Endothelial cell of umbilical vein (primary cell): Measurements from ENCODE around the gene JAKMIP3. TPM values are rescaled to one million over a fixed set of nuclear protein-coding genes. Genes with fewer than 3 reads are reported as not detected.

Experiments
- BruUV-seq: library from RNA; stranded (reverse); fragments of 400-500 nt; replicated peaks from 2 replicates; lab custom pipeline; 2021; lab: Mats Ljungman, UMichigan
- CTCF ChIA-PET: fragments of 300-600, 350-600 bp; sonication (Branson Sonifier 250); formaldehyde crosslinking; loops from one replicate; lab custom pipeline; 2021; ENCODE audit warnings: antibody characterized with exemption, inconsistent platforms; lab: Charles Lee
- POLR2A ChIA-PET: fragments of 300-600, 350-600 bp; sonication (Branson Sonifier 250); formaldehyde crosslinking; loops from one replicate; lab custom pipeline; 2021; ENCODE audit warnings: antibody characterized with exemption, inconsistent platforms; lab: Charles Lee
- DNase-seq: peaks from one replicate; pipeline ENCODE4 v3.0.0-alpha.2; 2011; ENCODE audit warnings: low read depth, low spot score
- FAIRE-seq: peaks from 2 replicates; lab custom pipeline; 2011; peaks lifted over from hg19 to GRCh38; lab: Jason Lieb, UNC
- H2AFZ ChIP-seq: 2 replicates; pipeline ENCODE4 v1.6.0; 2012; ENCODE audit warnings: low read depth, low read length, control low read depth, inconsistent platforms
- H3K27ac ChIP-seq: 2 replicates; pipeline ENCODE4 v1.5.1; 2011; ENCODE audit warnings: low read depth, mild to moderate bottlenecking, control low read depth, low read length, moderate library complexity; ENCODE audit not compliant: insufficient read depth
- H3K27me3 ChIP-seq, 2 experiments: 2 replicates each; pipeline versions ENCODE4 v1.6.0 to v1.6.1; 2011; ENCODE audit warnings: low read length in 2 of 2, mixed read lengths in 1 of 2; ENCODE audit not compliant: control insufficient read depth in 2 of 2, insufficient read depth in 2 of 2
- H3K36me3 ChIP-seq, 2 experiments: 2 replicates in 1 of 2; 3 replicates in 1 of 2; pipeline ENCODE4 v1.5.1; 2011; ENCODE audit warnings: low read length in 2 of 2, mild to moderate bottlenecking in 1 of 2, moderate library complexity in 1 of 2; ENCODE audit not compliant: control insufficient read depth in 2 of 2, insufficient read depth in 2 of 2; ENCODE audit errors: extremely low read depth in 1 of 2
- H3K4me1 ChIP-seq: 3 replicates; pipeline ENCODE4 v1.5.1; 2011; ENCODE audit warnings: mild to moderate bottlenecking, low read length; ENCODE audit not compliant: control insufficient read depth, insufficient read depth; ENCODE audit errors: extremely low read depth
- H3K4me2 ChIP-seq: 2 replicates; pipeline ENCODE4 v1.6.1; 2011; ENCODE audit warnings: low read length, control low read depth, mixed read lengths; ENCODE audit not compliant: insufficient read depth
- H3K4me3 ChIP-seq, 3 experiments: fragments of 200-600 bp in 1 of 3; sonication (generic), shearing (Covaris generic) in 1 of 3; replicated peaks in 1 of 3; 2 replicates each; pipeline ENCODE4 v1.5.1; 2011 to 2016; ENCODE audit warnings: control low read depth in 3 of 3, low read length in 3 of 3, mild to moderate bottlenecking in 2 of 3, inconsistent platforms in 1 of 3, low read depth in 1 of 3, moderate library complexity in 1 of 3; ENCODE audit not compliant: insufficient read depth in 1 of 3
- H3K79me2 ChIP-seq: 2 replicates; pipeline ENCODE4 v1.6.0; 2012; ENCODE audit warnings: low read length, inconsistent platforms; ENCODE audit not compliant: control insufficient read depth, insufficient read depth
- H3K9ac ChIP-seq: replicated peaks from 2 replicates; pipeline ENCODE3; 2011; ENCODE audit warnings: low read length, control low read depth; ENCODE audit not compliant: insufficient read depth; ENCODE audit errors: extremely low read depth
- H3K9me1 ChIP-seq: replicated peaks from 3 replicates; pipeline ENCODE4 v1.6.0; 2011; ENCODE audit warnings: mild to moderate bottlenecking, low read length; ENCODE audit not compliant: control insufficient read depth, insufficient read depth; ENCODE audit errors: extremely low read depth
- H3K9me3 ChIP-seq: replicated peaks from 2 replicates; pipeline ENCODE4 v1.5.1; 2012; ENCODE audit warnings: low read length, inconsistent platforms; ENCODE audit not compliant: control insufficient read depth, insufficient read depth
- H4K20me1 ChIP-seq: replicated peaks from 2 replicates; pipeline ENCODE3; 2011; ENCODE audit warnings: mild to moderate bottlenecking, low read length; ENCODE audit not compliant: control insufficient read depth, insufficient read depth; ENCODE audit errors: extremely low read depth
- EZH2 ChIP-seq: IDR thresholded peaks from 2 replicates; pipeline ENCODE4 v1.6.1; 2012; ENCODE audit warnings: borderline replicate concordance, low read depth, mild to moderate bottlenecking, moderate library complexity, low read length, inconsistent platforms; ENCODE audit not compliant: severe bottlenecking
- FOS ChIP-seq: IDR thresholded peaks from 2 replicates; pipeline ENCODE4 v1.6.1; 2011; ENCODE audit warnings: mild to moderate bottlenecking, low read length, moderate library complexity, borderline replicate concordance; ENCODE audit not compliant: insufficient read depth
- GATA2 ChIP-seq: IDR thresholded peaks from 2 replicates; pipeline ENCODE4 v1.7.0; 2011; ENCODE audit warnings: low read depth, mild to moderate bottlenecking, moderate library complexity, mixed read lengths, low read length; ENCODE audit not compliant: insufficient read length, insufficient read depth
- JUN ChIP-seq: IDR thresholded peaks from 2 replicates; pipeline ENCODE4 v1.6.1; 2011; ENCODE audit warnings: borderline replicate concordance, low read depth; ENCODE audit not compliant: insufficient read length, insufficient read depth
- MYC ChIP-seq: IDR thresholded peaks from one replicate; pipeline ENCODE4 v1.6.1; 2011; ENCODE audit warnings: mild to moderate bottlenecking, low read depth, low read length
- POLR2A ChIP-seq: IDR thresholded peaks from 2 replicates; pipeline ENCODE4 v1.6.1; 2012; ENCODE audit warnings: low read depth, mild to moderate bottlenecking, control low read depth, low read length
- POLR2AphosphoS5 ChIP-seq: IDR thresholded peaks from 2 replicates; pipeline ENCODE4 v1.6.1; 2012; ENCODE audit warnings: low read depth, mild to moderate bottlenecking, control low read depth, low read length, moderate library complexity; ENCODE audit not compliant: insufficient read depth
- dilution Hi-C: fragments of 300-500 bp; cut with MboI; formaldehyde crosslinking; loops from one replicate; pipeline ENCODE4 v1.15.0; 2019; ENCODE audit warnings: low sequenced_read_pairs; ENCODE audit not compliant: extremely low pct_ligation_motif_present
- intact Hi-C: fragments of 100-400 bp; cut with micrococcal nuclease; formaldehyde crosslinking; loops from one replicate; pipeline ENCODE4 v1.10.0; 2022
- polyA plus RNA-seq, 4 experiments: library from polyadenylated mRNA; depleted of rRNA in 3 of 4; stranded (reverse) in 3 of 4; unstranded in 1 of 4; fragments of >200 nt; gene quantifications; 2 replicates each; pipeline versions ENCODE4 v1.2.1 to v1.2.3, GENCODE V29; 2011 to 2012; ENCODE audit warnings: missing spikeins in 1 of 4
- total RNA-seq: library from RNA; stranded (reverse); gene quantifications from 2 replicates; pipeline ENCODE4 v1.2.3, GENCODE V29; 2021
- TF ChIP-seq, protein P1 (sequence below): IDR thresholded peaks from 2 replicates; pipeline ENCODE4 v1.6.1; 2011; ENCODE audit not compliant: insufficient read depth, insufficient read length
- TF ChIP-seq, protein P2 (sequence below), 2 donors: IDR thresholded peaks; 1 replicate in 1 of 2; 2 replicates in 1 of 2; pipeline ENCODE4 v1.5.1; 2011; ENCODE audit warnings: low read length in 2 of 2, mild to moderate bottlenecking in 2 of 2, moderate library complexity in 2 of 2, control low read depth in 1 of 2, inconsistent platforms in 1 of 2, low read depth in 1 of 2; ENCODE audit not compliant: insufficient read depth in 1 of 2; ENCODE audit errors: extremely low read depth in 1 of 2

Gene JAKMIP3
- total and polyA plus RNA-seq, 2 donors (not counting 3 experiments of a cell fraction or from before 2014, with no cell fraction given) = 0.01 TPM; not detected in 1

- Histone ChIP-seq H3K27ac (no peak overlapping the region), H2AFZ (no peak overlapping the region), H4K20me1 (no peaks in the 10 kb centered on the region), H3K4me1 (no peaks in the 10 kb centered on the region), H3K4me2 (no peak overlapping the region), H3K36me3 (no peaks in the 10 kb centered on the region), H3K4me3 (no peak overlapping the region), H3K27me3 (no peaks in the 10 kb centered on the region), H3K9ac (no peak overlapping the region), H3K79me2 (no peaks in the 10 kb centered on the region), H3K9me1 (no peaks in the 10 kb centered on the region), H3K9me3 (no peaks in the 10 kb centered on the region)
- dilution Hi-C loops = no loop called here
- no TSS peak for BruUV-seq
- no peak for FAIRE-seq
- POLR2A ChIA-PET = no interaction called here
- CTCF ChIA-PET = no interaction called here
- TF ChIP-seq MYC (no peak), EZH2 (no peak), POLR2A (no peak), JUN (no peak), GATA2 (no peak), POLR2AphosphoS5 (no peak), FOS (no peak)
- TF ChIP-seq, protein P1, sequence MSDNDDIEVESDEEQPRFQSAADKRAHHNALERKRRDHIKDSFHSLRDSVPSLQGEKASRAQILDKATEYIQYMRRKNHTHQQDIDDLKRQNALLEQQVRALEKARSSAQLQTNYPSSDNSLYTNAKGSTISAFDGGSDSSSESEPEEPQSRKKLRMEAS = no peak
- TF ChIP-seq, protein P2, sequence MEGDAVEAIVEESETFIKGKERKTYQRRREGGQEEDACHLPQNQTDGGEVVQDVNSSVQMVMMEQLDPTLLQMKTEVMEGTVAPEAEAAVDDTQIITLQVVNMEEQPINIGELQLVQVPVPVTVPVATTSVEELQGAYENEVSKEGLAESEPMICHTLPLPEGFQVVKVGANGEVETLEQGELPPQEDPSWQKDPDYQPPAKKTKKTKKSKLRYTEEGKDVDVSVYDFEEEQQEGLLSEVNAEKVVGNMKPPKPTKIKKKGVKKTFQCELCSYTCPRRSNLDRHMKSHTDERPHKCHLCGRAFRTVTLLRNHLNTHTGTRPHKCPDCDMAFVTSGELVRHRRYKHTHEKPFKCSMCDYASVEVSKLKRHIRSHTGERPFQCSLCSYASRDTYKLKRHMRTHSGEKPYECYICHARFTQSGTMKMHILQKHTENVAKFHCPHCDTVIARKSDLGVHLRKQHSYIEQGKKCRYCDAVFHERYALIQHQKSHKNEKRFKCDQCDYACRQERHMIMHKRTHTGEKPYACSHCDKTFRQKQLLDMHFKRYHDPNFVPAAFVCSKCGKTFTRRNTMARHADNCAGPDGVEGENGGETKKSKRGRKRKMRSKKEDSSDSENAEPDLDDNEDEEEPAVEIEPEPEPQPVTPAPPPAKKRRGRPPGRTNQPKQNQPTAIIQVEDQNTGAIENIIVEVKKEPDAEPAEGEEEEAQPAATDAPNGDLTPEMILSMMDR (IDR thresholded peaks at IDR 0.05; ENCODE audit: extremely low read depth in 1 of 2, insufficient read depth in 1 of 2, low read depth in 1 of 2, low read length in 2 of 2) = no peak
- intact Hi-C loops = no loop called here
- no peak for DNase-seq
Measured at GRCh38 chr10:132100556-132101349, 35.0 kb downstream of the JAKMIP3 start.
